Muscle of leg (tissue), 11 donors: ENCODE measurements around the gene DCST2. TPM values are rescaled to one million over a fixed set of nuclear protein-coding genes. Genes with fewer than 3 reads are reported as not detected.

ENCODE experiments used
- DNase-seq: peaks from one replicate; pipeline ENCODE4 v3.0.0; 2013
- H3K27ac ChIP-seq: one replicate; pipeline ENCODE4 v1.5.1; 2013; ENCODE audit warnings: mild to moderate bottlenecking, low read length, control low read depth
- H3K27me3 ChIP-seq: one replicate; pipeline ENCODE4 v1.6.1; 2013; ENCODE audit warnings: low read length; ENCODE audit not compliant: control insufficient read depth, insufficient read depth
- H3K36me3 ChIP-seq: one replicate; pipeline ENCODE4 v1.6.1; 2013; ENCODE audit warnings: low read length; ENCODE audit not compliant: control insufficient read depth, insufficient read depth
- H3K4me1 ChIP-seq: one replicate; pipeline ENCODE4 v1.6.1; 2013; ENCODE audit warnings: low read length; ENCODE audit not compliant: control insufficient read depth, insufficient read depth
- H3K4me3 ChIP-seq: one replicate; pipeline ENCODE4 v1.5.1; 2013; ENCODE audit warnings: low read length, control low read depth
- H3K9me3 ChIP-seq: replicated peaks from 2 replicates; pipeline ENCODE4 v1.6.1; 2013; ENCODE audit warnings: low read depth, low read length; ENCODE audit not compliant: control insufficient read depth
- WGBS: methylation state at CpG from one replicate; pipeline ENCODE4 v1.1.5; 2013; ENCODE audit warnings: missing lambda C conversion rate; ENCODE audit not compliant: insufficient coverage; 5-methylcytosine and 5-hydroxymethylcytosine counted together
- polyA plus RNA-seq, 8 donors: library from polyadenylated mRNA; unstranded; fragments of 120-200 nt; gene quantifications; one replicate each; pipeline versions ENCODE4 v1.2.1 to v1.2.3, GENCODE V29; 2013; ENCODE audit warnings: inconsistent platforms in 1 of 8, low replicate concordance in 1 of 8; ENCODE audit not compliant: insufficient read length in 8 of 8, insufficient read depth in 1 of 8
- total RNA-seq: library from RNA; stranded (reverse); fragments of 120-200 nt; gene quantifications from one replicate; pipeline ENCODE4 v1.2.4, GENCODE V29; 2013

Gene DCST2
- total and polyA plus RNA-seq, 9 donors, result 0.49 to 1.6 (median 0.78) TPM

DNA sequence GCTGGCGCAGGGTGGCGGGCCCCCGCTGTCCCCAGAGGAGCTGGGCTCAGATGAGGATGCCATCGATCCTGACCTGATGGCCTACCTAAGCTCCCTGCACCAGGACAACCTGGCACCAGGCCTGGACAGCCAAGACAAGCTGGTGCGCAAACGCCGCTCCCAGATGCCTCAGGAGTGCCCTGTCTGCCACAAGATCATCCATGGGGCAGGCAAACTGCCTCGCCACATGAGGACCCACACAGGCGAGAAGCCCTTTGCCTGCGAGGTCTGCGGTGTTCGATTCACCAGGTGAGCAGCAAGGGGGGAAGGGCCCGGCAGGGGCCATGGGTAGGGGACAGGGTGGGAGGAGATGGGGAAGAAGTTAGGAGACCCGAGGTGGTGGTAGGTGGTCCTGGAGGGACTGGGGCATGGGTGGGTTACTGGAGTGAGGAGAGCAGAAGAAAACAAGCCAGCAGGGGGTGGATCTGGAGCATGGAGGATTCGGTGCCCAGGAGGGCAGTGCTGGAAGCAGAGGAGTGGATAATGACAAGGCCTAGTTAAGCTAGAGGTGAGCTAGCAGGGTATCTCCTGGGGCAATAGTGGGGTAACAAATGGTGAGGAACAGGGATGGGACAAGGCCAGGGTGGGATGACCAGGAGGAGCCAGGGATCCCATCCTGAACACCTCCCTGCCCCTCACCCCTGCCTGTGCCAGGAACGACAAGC, 17.9 kb downstream of the DCST2 start:
- DNase-seq, result no peak
- 89% methylated on average over 12 of the region's 16 CpGs for whole genome bisulfite sequencing
- Histone ChIP-seq H3K27me3 (no peaks in the 10 kb centered on the region), H3K36me3 (peaks cover 8% of the 10 kb centered on the region), H3K27ac (no peak overlapping the region), H3K9me3 (no peaks in the 10 kb centered on the region), H3K4me3 (no peak overlapping the region), H3K4me1 (peaks cover 26% of the 10 kb centered on the region)

- Histone ChIP-seq H3K27ac (no peak overlapping the region), H3K4me1 (peaks cover 30% of the 10 kb centered on the region), H3K9me3 (no peaks in the 10 kb centered on the region), H3K36me3 (peaks cover 8% of the 10 kb centered on the region), H3K4me3 (no peak overlapping the region), H3K27me3 (no peaks in the 10 kb centered on the region)
- WGBS, result 83% methylated on average over 21 of the region's 31 CpGs
- DNase-seq, result no peak
Observed at GRCh38 chr1:155014709-155015508, 18.7 kb downstream of the DCST2 start.

GRCh38 chr1:155013632-155014031, 19.9 kb downstream of the DCST2 start:
- Histone ChIP-seq H3K4me1 (peaks cover 38% of the 10 kb centered on the region), H3K36me3 (peaks cover 8% of the 10 kb centered on the region), H3K4me3 (no peak overlapping the region), H3K9me3 (no peaks in the 10 kb centered on the region), H3K27me3 (no peaks in the 10 kb centered on the region), H3K27ac (no peak overlapping the region)
- 26% methylated on average over 2 of the region's 8 CpGs for WGBS
- DNase-seq, result no peak

DNA sequence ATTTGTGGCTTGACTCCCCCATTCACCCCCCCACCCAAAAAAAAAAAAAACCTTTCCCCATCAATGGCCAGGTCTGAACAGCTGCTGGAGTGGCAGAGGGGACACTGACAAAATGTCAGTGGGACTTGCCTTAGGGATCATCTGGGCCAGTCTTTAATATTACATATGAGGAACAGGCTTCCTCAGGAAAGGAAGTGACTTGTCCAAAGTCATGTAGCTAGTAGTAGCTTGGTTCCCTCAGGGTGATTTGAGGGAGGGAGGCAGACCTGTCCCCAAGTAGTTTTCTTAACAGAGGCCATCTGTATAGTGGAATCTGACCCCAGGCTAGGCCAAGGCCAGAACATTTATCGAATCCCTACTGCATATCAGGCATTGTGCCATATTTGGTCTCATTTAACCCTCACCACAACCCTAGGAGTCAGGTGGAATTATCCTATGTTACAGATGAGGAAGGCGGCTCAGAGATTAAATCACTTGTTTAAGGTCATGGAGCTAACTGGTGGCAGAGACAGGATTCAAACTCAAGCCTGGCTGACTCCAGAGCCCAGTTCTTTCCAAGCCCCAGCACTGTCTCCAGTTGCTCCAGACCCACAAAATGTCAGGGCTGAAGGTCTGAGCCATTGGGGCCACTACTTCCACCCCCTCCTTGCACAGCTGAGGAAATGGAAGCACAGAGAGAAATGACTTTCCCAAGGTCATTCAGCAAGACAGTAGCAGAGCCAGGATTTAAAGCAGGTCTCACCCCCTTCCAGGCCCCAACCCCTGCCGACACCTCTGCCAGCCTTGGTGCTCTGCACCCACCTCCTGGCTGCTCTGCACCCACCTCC, 20.6 kb downstream of the DCST2 start:
- Histone ChIP-seq H3K4me1 (peaks cover 43% of the 10 kb centered on the region), H3K27me3 (no peaks in the 10 kb centered on the region), H3K4me3 (no peak overlapping the region), H3K9me3 (no peaks in the 10 kb centered on the region), H3K36me3 (peaks cover 8% of the 10 kb centered on the region), H3K27ac (no peak overlapping the region)
- no CpG with 5 or more reads among the region's 3 CpGs for WGBS
- no peak for DNase-seq

GRCh38 chr1:155012026-155012546, 21.5 kb downstream of the DCST2 start:
- Histone ChIP-seq H3K9me3 (no peaks in the 10 kb centered on the region), H3K4me1 (peaks cover 46% of the 10 kb centered on the region), H3K27me3 (no peaks in the 10 kb centered on the region), H3K36me3 (peaks cover 8% of the 10 kb centered on the region), H3K27ac (no peak overlapping the region), H3K4me3 (no peak overlapping the region)
- no peak for DNase-seq
- 50% methylated on average over 1 of the region's 9 CpGs for WGBS

DNA sequence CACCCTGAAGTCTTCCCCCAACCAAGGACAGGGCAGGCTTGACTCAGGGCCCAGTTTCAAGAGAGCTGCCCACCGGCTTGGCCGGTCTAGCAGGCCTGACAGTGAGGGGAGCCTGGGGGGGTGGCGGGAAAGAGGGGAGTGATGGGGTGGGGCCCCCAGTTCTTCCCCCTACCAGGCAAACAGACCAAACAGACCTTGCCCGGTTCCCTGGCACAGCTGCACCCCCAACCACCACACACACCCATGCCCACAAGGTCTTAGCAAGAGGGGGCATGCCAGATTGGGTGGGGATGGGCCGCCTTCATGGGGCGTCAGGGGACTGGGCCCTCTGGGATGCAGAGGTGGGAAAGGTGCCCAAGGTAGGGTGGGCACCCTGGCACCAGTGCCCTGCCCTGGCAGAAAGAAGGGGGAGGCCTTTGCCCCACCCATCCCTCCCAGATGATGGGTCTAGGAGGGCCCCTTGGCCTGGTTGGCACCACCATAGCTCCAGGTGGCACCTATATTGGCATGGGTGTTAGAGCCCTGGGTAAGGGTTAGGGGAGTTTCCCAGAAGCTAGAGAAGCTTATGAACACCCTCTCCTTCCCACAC, 22.1 kb downstream of the DCST2 start:
- no peak overlapping the region for H3K4me3 ChIP-seq

GRCh38 chr1:155011004-155011416, 22.6 kb downstream of the DCST2 start:
- H3K4me1 ChIP-seq, result peaks cover 52% of the 10 kb centered on the region
- no peak overlapping the region for H3K4me3 ChIP-seq
- WGBS, result 69% methylated on average over 3 of the region's 5 CpGs

More for the DNA sequence above, 22.1 kb downstream of the DCST2 start:
- H3K27me3 ChIP-seq, result no peaks in the 10 kb centered on the region
- H3K9me3 ChIP-seq, result no peaks in the 10 kb centered on the region
- peaks cover 47% of the 10 kb centered on the region for H3K4me1 ChIP-seq
- H3K27ac ChIP-seq, result no peak overlapping the region
- DNase-seq, result no peak
- peaks cover 7% of the 10 kb centered on the region for H3K36me3 ChIP-seq
- WGBS, result 93% methylated on average over 2 of the region's 6 CpGs

DNA sequence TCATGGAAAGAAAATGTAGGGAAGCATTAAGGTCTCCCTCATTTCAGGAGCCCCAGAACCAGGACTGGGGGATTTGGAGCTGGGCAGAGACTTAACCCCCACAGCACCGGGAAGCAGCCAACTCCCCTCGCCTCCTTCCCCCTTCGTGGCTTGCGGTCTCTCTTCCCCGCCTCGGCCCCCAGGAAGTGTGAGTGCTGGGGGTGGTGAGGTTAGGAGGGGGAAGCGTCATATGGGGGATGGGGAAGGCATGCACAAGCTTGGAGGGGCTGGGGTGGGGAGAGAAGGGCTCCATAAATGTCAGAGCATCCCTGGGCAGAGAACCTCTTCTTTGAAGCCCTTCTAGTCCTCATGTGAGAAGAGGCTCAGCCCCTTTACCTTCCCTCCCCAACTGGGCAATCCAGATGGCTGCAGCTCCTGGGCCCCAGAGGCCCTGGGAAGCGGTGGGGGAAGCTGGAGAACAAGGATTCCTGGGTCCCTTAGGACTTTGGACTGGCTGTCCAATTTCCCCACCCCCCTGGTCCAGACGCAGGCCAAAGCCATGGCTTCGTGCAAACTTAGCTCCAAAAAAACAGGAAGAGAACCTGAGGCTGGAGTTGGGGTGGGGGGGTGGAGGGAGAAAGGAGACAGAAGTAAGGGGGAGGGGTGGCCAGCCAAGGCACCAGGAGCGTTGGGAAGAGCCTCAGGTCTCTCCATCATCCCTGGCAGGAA, 23.2 kb downstream of the DCST2 start:
- no peak for DNase-seq
- no peak overlapping the region for H3K27ac ChIP-seq
- peaks cover 4% of the 10 kb centered on the region for H3K36me3 ChIP-seq
- no CpG with 5 or more reads among the region's 11 CpGs for WGBS
- no peaks in the 10 kb centered on the region for H3K27me3 ChIP-seq
- peaks cover 58% of the 10 kb centered on the region for H3K4me1 ChIP-seq
- no peaks in the 10 kb centered on the region for H3K9me3 ChIP-seq
- no peak overlapping the region for H3K4me3 ChIP-seq

More at GRCh38 chr1:155011004-155011416, 22.6 kb downstream of the DCST2 start:
- Histone ChIP-seq H3K27me3 (no peaks in the 10 kb centered on the region), H3K27ac (no peak overlapping the region), H3K9me3 (no peaks in the 10 kb centered on the region), H3K36me3 (peaks cover 4% of the 10 kb centered on the region)
- no peak for DNase-seq

GRCh38 chr1:155009742-155010141, 23.8 kb downstream of the DCST2 start:
- DNase-seq, result no peak
- H3K4me3 ChIP-seq, result no peak overlapping the region
- H3K27ac ChIP-seq, result no peak overlapping the region
- WGBS, result 83% methylated on average over 2 of the region's 5 CpGs
- no peaks in the 10 kb centered on the region for H3K27me3 ChIP-seq
- H3K4me1 ChIP-seq, result peaks cover 63% of the 10 kb centered on the region
- H3K9me3 ChIP-seq, result no peaks in the 10 kb centered on the region
- H3K36me3 ChIP-seq, result peaks cover 4% of the 10 kb centered on the region
